ENCODE measurements around the gene TFCP2L1. TPM values are rescaled to one million over a fixed set of nuclear protein-coding genes. Genes with fewer than 3 reads are reported as not detected.

TFCP2L1 gene
- total RNA-seq, 1 experiment from 2014 or later: 1.8 TPM

- H3K27ac Mint-ChIP-seq: peak overlapping the region in 1 of 3 experiments; percentile 62; a peak in 1 of 7 replicates
- no peaks in the 10 kb centered on the region for H3K9me3 Mint-ChIP-seq
- H3K9ac ChIP-seq (ENCODE audit: extremely low read depth, insufficient read length, low read length): no peak overlapping the region
- no peak overlapping the region for H3K4me3 Mint-ChIP-seq
- no peak for DNase-seq
- no peaks in the 10 kb centered on the region for H3K23me2 ChIP-seq (ENCODE audit: insufficient read length, low read depth, low read length, poor library complexity, severe bottlenecking)
- H2BK5ac ChIP-seq (ENCODE audit: insufficient read length, low read length): no peak overlapping the region
- H3K79me1 ChIP-seq (ENCODE audit: insufficient read depth, low read depth, low read length, poor library complexity, severe bottlenecking): no peaks in the 10 kb centered on the region
- H4K8ac ChIP-seq (replicated peaks; ENCODE audit: insufficient read length, low read depth, low read length): no peak overlapping the region
- peaks cover 4% of the 10 kb centered on the region for H3K27me3 Mint-ChIP-seq (ENCODE audit: low read depth)
- no peak overlapping the region for H4K5ac ChIP-seq (ENCODE audit: insufficient read length, low read depth, low read length)
- no peak overlapping the region for H4K91ac ChIP-seq (ENCODE audit: insufficient read length, low read depth, low read length)
- no peaks in the 10 kb centered on the region; a peak in 1 of 4 replicates for H3K4me1 Mint-ChIP-seq
- H2BK12ac ChIP-seq (ENCODE audit: insufficient read length, low read depth, low read length): no peak overlapping the region
- H2BK20ac ChIP-seq (ENCODE audit: low read depth, low read length, poor library complexity, severe bottlenecking): no peak overlapping the region
- no peaks in the 10 kb centered on the region for H3K79me2 ChIP-seq (ENCODE audit: insufficient read depth, low read length)
- H2AFZ ChIP-seq (ENCODE audit: low read length): no peak overlapping the region
- H3K4me1 ChIP-seq (ENCODE audit: insufficient read depth, low read length): no peaks in the 10 kb centered on the region
- H3K18ac ChIP-seq (ENCODE audit: insufficient read length, low read depth, low read length): no peak overlapping the region
- H2BK15ac ChIP-seq (ENCODE audit: low read depth, low read length): no peak overlapping the region
- no peak overlapping the region for H3K4me2 ChIP-seq (ENCODE audit: insufficient read depth, insufficient read length, low read length)
- H3K36me3 Mint-ChIP-seq (ENCODE audit: insufficient read depth in 1 of 3, low read depth in 3 of 3): no peaks in the 10 kb centered on the region
- no peak overlapping the region for H3T11ph ChIP-seq (ENCODE audit: low read length)
- no peak for TF ChIP-seq CTCF (conservative IDR thresholded peaks at IDR 0.05)
- H3K14ac ChIP-seq (ENCODE audit: insufficient read depth, low read length): no peak overlapping the region
- no peak overlapping the region for H3K27ac ChIP-seq (ENCODE audit: insufficient read length, low read depth, low read length)
- no peak overlapping the region for H3K4ac ChIP-seq (ENCODE audit: low read depth, low read length)
- WGBS (ENCODE audit: extremely low coverage, insufficient read length, low lambda C conversion rate): no CpG with 5 or more reads among the region's 10 CpGs
- no peaks in the 10 kb centered on the region for H4K20me1 ChIP-seq (ENCODE audit: control insufficient read depth, insufficient read depth, insufficient read length)
- no peaks in the 10 kb centered on the region for H3K9me3 ChIP-seq (ENCODE audit: control insufficient read depth, low read depth, low read length)
- H2BK120ac ChIP-seq (ENCODE audit: low read depth, low read length, poor library complexity, severe bottlenecking): no peak overlapping the region
- H3K56ac ChIP-seq (ENCODE audit: insufficient read length, low read depth, low read length): no peak overlapping the region
- no peak overlapping the region for H3K23ac ChIP-seq (ENCODE audit: insufficient read length, low read depth, low read length)
- no peak overlapping the region for H2AK5ac ChIP-seq (ENCODE audit: insufficient read length, low read length)
- H3K27me3 ChIP-seq (ENCODE audit: insufficient read depth, low read length): no peaks in the 10 kb centered on the region
Measured at GRCh38 chr2:121203591-121204249, 81.3 kb downstream of the TFCP2L1 start.

Measured in H9 (cell line).